ENCODE results near the gene PRKCE. TPM values are rescaled to one million over a fixed set of nuclear protein-coding genes. Genes with fewer than 3 reads are reported as not detected.

Gene PRKCE
- total RNA-seq, 1 donor from 2014 or later: 21.0 TPM

DNA sequence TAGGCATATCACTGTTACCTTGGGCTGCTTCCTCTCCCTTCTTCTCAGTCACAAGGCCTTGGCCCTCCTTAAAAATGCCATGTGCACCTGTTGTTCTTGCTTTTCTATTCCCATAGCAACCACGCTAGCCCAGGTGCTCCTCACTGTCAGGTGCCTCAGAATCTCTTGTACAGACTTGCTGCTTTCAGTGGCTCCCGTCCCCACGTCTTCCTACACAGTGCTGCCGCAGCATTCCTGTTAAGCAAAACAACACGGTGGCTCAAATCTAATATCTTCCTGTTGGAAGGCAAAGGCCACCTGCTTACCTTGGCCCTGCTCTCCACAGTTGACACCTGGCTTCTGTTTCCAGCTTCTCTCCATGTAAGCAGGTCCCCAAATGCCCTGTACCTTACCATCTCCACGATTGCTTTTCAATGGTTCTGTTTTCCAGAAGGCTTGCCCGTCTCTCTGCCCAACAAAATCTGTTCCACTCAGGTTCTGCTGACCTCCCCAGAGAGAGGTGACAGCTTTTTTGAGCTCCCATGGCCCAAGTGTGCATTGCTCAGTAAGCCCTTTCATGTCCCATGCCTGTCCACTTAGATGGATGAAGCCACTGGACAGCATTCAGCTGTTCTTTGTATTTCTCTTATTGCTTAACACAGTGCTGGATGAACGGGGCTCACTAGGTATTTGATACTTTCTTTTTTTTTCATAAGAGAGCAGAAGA, 240.4 kb downstream of the PRKCE start:
- H3K4me3 ChIP-seq (ENCODE audit: low read depth, low read length): no peak overlapping the region
- no peaks in the 10 kb centered on the region for H3K27me3 ChIP-seq (ENCODE audit: control insufficient read depth, insufficient read depth, low read length)
- no peaks in the 10 kb centered on the region for H3K36me3 ChIP-seq (ENCODE audit: control insufficient read depth, insufficient read depth, low read length)
- DNase-seq (ENCODE audit: low read depth): no peak
- TF ChIP-seq, protein P1, sequence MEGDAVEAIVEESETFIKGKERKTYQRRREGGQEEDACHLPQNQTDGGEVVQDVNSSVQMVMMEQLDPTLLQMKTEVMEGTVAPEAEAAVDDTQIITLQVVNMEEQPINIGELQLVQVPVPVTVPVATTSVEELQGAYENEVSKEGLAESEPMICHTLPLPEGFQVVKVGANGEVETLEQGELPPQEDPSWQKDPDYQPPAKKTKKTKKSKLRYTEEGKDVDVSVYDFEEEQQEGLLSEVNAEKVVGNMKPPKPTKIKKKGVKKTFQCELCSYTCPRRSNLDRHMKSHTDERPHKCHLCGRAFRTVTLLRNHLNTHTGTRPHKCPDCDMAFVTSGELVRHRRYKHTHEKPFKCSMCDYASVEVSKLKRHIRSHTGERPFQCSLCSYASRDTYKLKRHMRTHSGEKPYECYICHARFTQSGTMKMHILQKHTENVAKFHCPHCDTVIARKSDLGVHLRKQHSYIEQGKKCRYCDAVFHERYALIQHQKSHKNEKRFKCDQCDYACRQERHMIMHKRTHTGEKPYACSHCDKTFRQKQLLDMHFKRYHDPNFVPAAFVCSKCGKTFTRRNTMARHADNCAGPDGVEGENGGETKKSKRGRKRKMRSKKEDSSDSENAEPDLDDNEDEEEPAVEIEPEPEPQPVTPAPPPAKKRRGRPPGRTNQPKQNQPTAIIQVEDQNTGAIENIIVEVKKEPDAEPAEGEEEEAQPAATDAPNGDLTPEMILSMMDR (IDR thresholded peaks at IDR 0.05; ENCODE audit: insufficient read depth, low read length, poor library complexity, severe bottlenecking): no peak

GRCh38 chr2:45892425-45892745, 240.9 kb downstream of the PRKCE start:
- Histone ChIP-seq H3K36me3 (ENCODE audit: control insufficient read depth, insufficient read depth, low read length) (no peaks in the 10 kb centered on the region), H3K4me3 (ENCODE audit: low read depth, low read length) (no peak overlapping the region), H3K27me3 (ENCODE audit: control insufficient read depth, insufficient read depth, low read length) (no peaks in the 10 kb centered on the region)
- TF ChIP-seq, protein P1 (IDR thresholded peaks at IDR 0.05; ENCODE audit: insufficient read depth, low read length, poor library complexity, severe bottlenecking): no peak
- no peak for DNase-seq (ENCODE audit: low read depth)

DNA sequence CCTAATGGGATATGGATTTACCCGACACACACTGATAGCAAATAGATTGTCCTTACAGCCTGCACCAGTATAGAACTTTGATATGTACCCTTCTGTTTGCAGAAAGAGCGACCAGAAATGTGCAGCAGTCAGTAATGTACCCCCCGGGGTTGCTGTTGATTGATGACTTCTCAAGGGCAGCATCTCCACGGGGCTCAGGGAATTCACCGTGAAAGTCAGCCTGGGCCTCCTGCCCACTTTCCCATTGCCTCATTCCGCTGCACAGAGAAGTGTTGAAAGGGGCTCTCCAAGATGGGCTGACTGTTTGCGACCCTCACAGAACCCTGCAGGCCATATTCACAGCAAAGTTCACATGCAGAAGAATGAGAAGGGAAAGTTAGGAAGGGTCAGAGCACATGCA, 241.3 kb downstream of the PRKCE start:
- no peak for DNase-seq (ENCODE audit: low read depth)
- Histone ChIP-seq H3K4me3 (ENCODE audit: low read depth, low read length) (no peak overlapping the region), H3K36me3 (ENCODE audit: control insufficient read depth, insufficient read depth, low read length) (no peaks in the 10 kb centered on the region), H3K27me3 (ENCODE audit: control insufficient read depth, insufficient read depth, low read length) (no peaks in the 10 kb centered on the region)
- TF ChIP-seq, protein P1 (IDR thresholded peaks at IDR 0.05; ENCODE audit: insufficient read depth, low read length, poor library complexity, severe bottlenecking): no peak

GRCh38 chr2:45894211-45894610, 242.7 kb downstream of the PRKCE start:
- Histone ChIP-seq H3K4me3 (ENCODE audit: low read depth, low read length) (no peak overlapping the region), H3K36me3 (ENCODE audit: control insufficient read depth, insufficient read depth, low read length) (no peaks in the 10 kb centered on the region), H3K27me3 (ENCODE audit: control insufficient read depth, insufficient read depth, low read length) (no peaks in the 10 kb centered on the region)
- DNase-seq (ENCODE audit: low read depth): no peak
- TF ChIP-seq, protein P1 (IDR thresholded peaks at IDR 0.05; ENCODE audit: insufficient read depth, low read length, poor library complexity, severe bottlenecking): no peak

- TF ChIP-seq, protein P1 (IDR thresholded peaks at IDR 0.05; ENCODE audit: insufficient read depth, low read length, poor library complexity, severe bottlenecking): no peak
- Histone ChIP-seq H3K4me3 (ENCODE audit: low read depth, low read length) (no peak overlapping the region), H3K27me3 (ENCODE audit: control insufficient read depth, insufficient read depth, low read length) (no peaks in the 10 kb centered on the region), H3K36me3 (ENCODE audit: control insufficient read depth, insufficient read depth, low read length) (no peaks in the 10 kb centered on the region)
- no peak for DNase-seq (ENCODE audit: low read depth)
These were observed 243.9 kb downstream of the PRKCE start for GRCh38 chr2:45895241-45895861.

DNA sequence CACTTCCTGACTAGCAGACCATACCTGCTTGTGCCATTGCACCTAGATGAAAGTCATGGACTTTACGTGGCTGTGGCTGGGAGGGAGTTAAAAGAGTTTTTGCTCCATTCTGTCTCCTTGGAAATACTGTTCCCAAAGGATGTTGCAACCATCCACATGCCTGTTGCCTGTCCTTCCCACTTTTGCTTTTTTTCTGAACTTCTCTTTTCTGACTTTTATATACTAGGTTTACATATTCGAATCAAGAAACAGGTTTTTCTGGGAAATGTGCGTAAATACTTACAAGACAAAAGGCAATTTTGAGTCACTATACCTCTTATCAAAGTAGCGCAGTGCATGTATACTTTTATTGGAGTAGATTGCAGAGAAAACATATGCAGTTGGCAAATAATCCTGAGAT, 244.8 kb downstream of the PRKCE start:
- H3K4me3 ChIP-seq (ENCODE audit: low read depth, low read length): no peak overlapping the region
- no peak for DNase-seq (ENCODE audit: low read depth)
- no peaks in the 10 kb centered on the region for H3K27me3 ChIP-seq (ENCODE audit: control insufficient read depth, insufficient read depth, low read length)
- TF ChIP-seq, protein P1 (IDR thresholded peaks at IDR 0.05; ENCODE audit: insufficient read depth, low read length, poor library complexity, severe bottlenecking): no peak
- H3K36me3 ChIP-seq (ENCODE audit: control insufficient read depth, insufficient read depth, low read length): no peaks in the 10 kb centered on the region
